Fibroblast of villous mesenchyme (primary cell): ENCODE results near the gene ASB3. TPM values are rescaled to one million over a fixed set of nuclear protein-coding genes. Genes with fewer than 3 reads are reported as not detected.

ENCODE experiments used
- DNase-seq: peaks from one replicate; pipeline ENCODE4 v3.0.0-alpha.2; 2010; ENCODE audit warnings: low read depth
- H3K4me3 ChIP-seq: 2 replicates; pipeline ENCODE4 v1.5.1; 2011; ENCODE audit warnings: low read depth, mild to moderate bottlenecking, low read length
- CTCF ChIP-seq: IDR thresholded peaks from 2 replicates; pipeline ENCODE4 v1.5.1; 2012; ENCODE audit warnings: low read depth, mild to moderate bottlenecking, low read length; ENCODE audit not compliant: insufficient read depth
- total RNA-seq: library from RNA; depleted of rRNA; stranded (reverse); fragments of >200 nt; gene quantifications from 2 replicates; pipeline ENCODE4 v1.2.3, GENCODE V29; 2012

ASB3 gene
- total RNA-seq, 1 donor: 34.1 TPM

GRCh38 chr2:53632126-53632460 lies 154.7 kb downstream of the ASB3 start:
- no peak overlapping the region for H3K4me3 ChIP-seq
- TF ChIP-seq CTCF: no peak
- no peak for DNase-seq

- H3K4me3 ChIP-seq: no peak overlapping the region
- no peak for DNase-seq
- TF ChIP-seq CTCF: no peak
Observed at GRCh38 chr2:53631313-53632125, 155.2 kb downstream of the ASB3 start.

GRCh38 chr2:53630026-53630606 lies 156.6 kb downstream of the ASB3 start:
- no peak for TF ChIP-seq CTCF
- no peak for DNase-seq

GRCh38 chr2:53629501-53629900 lies 157.3 kb downstream of the ASB3 start:
- no peak for DNase-seq
- TF ChIP-seq CTCF: no peak

More at GRCh38 chr2:53630026-53630606, 156.6 kb downstream of the ASB3 start:
- no peak overlapping the region for H3K4me3 ChIP-seq

GRCh38 chr2:53629001-53629400 lies 157.8 kb downstream of the ASB3 start:
- no peak for DNase-seq
- no peak for TF ChIP-seq CTCF
- H3K4me3 ChIP-seq: no peak overlapping the region

More at GRCh38 chr2:53629501-53629900, 157.3 kb downstream of the ASB3 start:
- no peak overlapping the region for H3K4me3 ChIP-seq

GRCh38 chr2:53622141-53622540 lies 164.6 kb downstream of the ASB3 start:
- DNase-seq: no peak
- no peak overlapping the region for H3K4me3 ChIP-seq
- TF ChIP-seq CTCF: no peak
